GM18520 (cell line): ENCODE measurements around the gene UNC45B.
"Not testable (repeated sequence)": the region's sequence is repeated elsewhere in the genome, so short reads cannot be mapped to it uniquely, and the experiment has no call there.

ENCODE experiments used
- ATAC-seq: cut with Tn5 transposase; IDR thresholded peaks from one replicate; pipeline ENCODE4 v1.9.1; 2021; ENCODE audit not compliant: unreplicated experiment

The UNC45B gene

DNA sequence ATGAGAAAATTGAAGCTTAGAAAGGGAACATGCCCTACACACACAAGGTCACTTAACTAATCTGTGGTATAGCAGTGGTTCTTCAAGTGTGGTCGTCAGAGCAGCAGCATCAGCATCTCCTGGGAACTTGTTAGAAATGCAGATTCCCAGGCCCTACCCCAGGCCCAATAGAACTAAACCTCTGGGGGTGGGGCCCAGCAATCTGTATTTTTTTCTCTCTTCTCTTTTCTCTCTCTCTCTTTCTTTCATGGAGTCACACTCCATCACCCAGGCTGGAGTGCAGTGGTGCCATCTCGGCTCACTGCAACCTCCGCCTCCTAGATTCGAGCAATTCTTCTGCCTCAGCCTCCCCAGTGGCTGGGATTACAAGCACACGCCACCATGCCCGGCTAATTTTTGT is 9.4 kb upstream of the UNC45B start:
- no peak for ATAC-seq

DNA sequence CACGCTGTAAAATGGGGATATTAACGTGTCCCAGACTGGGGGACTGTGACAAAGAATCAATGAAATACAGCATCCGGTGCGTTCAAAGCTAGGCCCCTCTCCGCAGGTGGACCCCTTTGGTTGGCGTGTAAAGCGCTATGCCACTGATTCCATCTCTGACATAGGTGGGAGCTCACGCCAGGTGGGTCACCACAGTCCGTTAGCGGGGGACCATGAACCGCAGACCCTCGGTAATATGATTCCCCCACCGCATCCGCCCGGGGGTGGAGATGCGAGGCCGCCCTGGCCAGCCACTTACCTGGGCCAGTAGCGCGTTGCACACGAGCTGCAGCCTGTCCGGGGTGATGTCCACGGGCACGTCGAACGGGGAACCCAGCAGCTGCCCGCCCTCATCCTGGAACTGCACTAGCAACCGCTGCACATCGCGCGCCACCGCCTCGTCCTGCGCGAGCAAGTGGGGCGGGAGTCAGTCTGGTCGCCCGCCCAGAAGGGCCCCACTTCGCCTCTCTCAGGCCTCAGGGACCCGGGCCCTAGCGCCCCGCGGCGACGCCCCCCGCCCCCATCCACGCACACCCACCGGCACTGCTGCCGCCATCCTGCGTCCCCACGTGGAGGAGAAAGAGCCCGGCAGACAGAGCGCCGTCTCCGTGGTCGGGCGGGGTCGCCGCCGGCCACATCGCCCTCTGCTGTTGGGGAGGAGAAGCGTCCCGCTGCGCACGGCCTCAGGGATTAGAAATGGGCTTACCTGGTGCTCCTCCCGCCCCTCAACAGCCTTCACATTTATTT is 5.7 kb upstream of the UNC45B start, which contains the start of gene NLE1:
NLE1 (minus strand) TSS at position 623 of the 786 bp plus-strand sequence; CDS start at position 595, 28 bp downstream.
- ATAC-seq = peak; percentile 79

DNA sequence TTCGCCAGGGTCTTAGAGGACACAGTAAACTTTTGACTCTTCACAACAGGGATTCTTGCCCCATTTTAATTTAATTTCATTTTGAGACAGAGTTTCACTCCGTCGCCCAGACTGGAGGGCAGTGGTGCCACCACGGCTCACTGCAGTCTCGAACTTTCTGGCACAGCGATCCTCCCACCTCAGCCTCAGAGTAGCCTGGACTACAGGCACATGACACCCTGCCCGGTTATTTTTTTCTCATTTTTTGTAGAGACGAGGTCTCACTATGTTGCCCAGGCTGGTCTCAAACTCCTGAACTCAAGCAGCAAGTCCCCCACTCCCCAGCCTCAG is 5.2 kb upstream of the UNC45B start:
- ATAC-seq = no peak

DNA sequence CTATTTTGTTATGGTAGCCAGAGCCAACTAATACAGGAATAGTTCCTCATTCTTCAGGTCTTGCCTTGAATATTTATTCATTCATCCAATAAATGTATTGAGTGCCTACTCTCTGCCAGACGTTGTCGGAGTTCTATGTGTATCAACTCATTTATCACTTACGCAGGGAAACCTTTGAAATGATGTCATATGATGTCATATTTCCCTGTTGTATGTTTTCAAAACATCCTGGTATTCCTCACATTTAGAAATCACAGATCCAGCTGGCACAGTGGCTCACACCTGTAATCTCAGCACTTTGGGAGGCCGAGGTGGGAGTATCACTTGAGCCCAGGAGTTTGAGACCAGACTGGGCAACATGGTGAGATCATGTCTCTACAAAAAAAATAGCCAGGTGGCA is 2.8 kb upstream of the UNC45B start:
- ATAC-seq = no peak

DNA sequence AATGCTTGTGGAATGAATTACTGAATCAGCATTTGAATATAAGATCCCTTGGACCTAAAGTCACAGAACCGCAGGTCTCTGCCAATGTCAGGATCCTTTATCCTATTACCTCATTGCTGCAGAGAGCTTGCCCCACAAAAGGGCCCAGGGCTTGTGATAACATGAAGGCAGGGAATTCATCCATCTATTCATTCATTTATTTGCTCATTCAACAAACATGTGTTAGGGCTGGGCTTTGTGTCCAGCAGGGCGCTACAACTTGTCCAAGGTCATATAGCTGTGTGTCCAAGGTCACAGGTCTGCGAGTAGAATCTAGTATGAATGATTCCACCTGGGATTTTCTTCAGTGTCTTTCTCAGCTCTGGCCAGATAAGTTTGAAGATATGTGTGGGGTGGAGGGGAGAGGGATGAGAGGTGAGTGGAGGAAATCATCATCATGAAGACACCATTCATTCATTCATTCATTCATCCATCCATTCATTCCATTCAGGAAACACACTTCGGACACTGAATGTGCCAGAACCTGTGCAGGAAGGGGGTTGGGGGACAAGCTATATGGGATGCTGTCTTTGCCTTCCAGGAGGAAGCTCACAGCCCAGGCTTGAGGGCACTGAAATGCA is 1.3 kb upstream of the UNC45B start:
- no peak for ATAC-seq

DNA sequence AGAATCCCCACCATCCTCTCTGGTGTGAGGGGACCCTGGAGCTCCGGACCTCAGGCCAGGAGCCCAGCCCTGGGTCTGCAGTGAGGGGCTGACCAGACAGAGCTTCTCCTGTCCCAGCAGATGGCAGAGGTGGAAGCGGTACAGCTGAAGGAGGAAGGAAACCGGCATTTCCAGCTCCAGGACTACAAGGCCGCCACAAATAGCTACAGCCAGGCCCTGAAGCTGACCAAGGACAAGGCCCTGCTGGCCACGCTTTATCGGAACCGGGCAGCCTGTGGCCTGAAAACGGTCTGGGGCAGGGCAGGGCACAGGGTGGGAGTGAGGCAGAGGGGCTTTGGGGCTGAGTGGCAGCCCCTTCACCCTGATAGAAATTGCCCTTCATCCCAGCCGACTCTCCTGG is 527 bp downstream of the UNC45B start:
- ATAC-seq = no peak

DNA sequence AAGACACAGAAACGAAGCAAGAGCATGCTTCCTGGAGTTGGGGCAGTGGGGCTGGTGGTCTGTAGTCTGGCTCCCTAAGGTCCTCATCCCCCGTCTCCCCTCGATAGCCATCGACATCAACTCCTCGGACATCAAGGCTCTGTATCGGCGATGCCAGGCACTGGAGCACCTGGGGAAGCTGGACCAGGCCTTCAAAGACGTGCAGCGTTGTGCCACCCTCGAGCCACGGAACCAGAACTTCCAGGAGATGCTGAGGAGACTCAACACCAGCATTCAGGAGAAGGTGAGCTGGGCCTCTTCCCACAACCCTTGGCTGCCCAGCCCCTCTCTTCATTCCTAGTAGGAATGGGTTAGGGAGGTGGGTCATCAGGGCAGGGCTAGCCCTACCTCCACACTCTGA is 2.3 kb downstream of the UNC45B start:
- no peak for ATAC-seq

DNA sequence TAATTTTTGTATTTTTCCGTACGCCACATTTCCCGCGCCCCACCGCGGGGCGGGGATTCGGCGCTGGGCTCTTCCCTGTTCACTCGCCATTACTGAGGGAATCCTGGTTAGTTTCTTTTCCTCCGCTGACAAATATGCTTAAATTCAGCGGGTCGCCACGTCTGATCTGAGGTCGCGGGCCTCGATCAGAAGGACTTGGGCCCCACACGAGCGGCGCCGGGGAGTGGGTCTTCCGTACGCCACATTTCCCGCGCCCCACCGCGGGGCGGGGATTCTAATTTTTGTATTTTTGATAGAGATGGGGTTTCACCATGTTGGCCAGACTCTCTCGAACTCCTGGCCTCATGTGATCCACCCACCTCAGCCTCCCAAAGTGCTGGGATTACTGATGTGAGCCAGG is 3.5 kb downstream of the UNC45B start:
- ATAC-seq = not testable (repeated sequence)

DNA sequence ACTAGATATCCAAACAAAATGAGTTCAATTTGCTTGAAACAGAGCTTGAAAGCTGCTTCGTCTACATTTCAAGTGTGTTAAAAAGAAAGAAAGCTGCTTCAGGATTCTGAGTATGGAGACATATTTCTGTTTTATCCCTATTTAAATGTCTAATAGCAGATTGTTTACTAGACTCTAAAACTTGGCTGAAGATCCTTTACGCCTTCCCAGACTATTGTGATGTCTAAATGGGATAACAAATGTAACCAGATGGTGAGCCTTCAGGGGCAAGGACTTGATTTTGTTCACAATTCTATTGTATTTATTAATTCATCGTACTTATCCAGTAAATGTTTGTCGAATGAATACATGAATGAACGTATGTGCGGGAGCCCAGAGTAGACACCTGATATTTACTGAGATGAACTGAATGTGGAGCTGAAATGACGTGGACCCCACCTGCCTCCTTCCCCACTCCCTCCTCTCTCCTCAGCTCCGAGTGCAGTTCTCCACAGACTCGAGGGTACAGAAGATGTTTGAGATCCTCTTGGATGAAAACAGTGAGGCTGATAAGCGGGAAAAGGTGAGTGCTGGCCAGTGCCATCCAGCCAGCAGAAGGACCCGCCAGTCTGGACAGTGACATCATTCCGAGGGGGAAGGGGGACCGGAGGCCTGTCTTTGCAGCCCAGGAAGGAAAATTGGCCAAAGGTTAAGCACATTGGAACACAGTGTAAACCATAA is 5.0 kb downstream of the UNC45B start:
- no peak for ATAC-seq

DNA sequence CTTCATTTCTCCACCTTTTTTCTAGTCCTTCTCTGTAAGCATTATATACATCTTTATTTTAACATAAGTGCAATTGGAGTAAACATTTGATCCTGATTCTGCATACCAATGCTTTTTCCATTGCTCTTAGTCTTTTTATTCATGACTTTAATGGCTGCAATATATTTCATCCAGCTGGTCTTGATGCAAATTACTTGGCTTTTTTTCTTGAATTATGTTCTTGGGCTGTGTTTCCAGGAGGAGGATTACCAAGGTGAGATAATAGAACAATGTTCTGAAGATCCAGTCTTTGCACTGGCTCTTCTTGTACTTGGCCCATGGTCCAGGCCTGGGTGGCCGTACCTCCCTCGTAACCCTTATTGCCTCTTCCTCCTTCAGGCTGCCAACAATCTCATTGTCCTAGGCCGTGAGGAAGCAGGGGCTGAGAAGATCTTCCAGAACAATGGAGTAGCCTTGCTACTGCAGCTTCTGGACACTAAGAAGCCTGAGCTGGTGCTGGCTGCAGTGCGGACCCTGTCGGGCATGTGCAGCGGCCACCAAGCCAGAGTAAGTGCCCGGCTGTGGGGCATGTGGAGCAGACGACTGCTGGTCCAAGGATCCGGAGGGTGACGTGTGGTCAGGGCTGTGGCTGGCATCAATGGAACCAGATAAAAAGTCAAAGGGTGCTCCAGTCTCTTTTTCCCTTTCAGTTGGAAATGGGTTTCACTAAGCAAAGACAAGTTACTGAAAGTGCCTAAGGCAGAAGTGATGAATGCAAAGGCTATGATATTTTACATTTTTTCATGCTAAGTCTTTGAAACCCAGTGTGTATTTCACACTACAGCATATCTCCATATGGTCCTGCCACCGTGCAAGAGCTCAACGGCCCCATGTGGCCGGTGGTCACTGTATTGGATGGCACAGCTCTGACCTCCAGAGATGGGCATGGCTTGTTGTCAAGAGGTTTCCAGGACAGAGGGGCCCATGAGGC is 6.9 kb downstream of the UNC45B start:
- no peak for ATAC-seq

DNA sequence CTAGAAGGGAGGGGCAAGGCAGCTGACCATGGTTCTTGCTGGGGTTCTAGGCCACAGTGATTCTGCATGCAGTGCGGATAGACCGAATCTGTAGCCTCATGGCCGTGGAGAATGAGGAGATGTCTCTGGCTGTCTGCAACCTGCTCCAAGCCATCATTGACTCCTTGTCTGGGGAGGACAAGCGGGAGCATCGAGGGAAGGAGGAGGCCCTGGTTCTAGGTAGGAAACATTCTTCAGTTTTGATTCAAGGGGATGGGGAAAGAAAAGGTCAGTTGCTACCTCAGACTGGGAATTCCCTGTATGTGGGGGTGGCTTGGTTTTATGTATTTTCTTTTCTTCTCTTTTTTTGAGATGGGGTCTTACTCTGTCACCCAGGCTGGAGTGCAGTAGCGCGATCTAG is 7.6 kb downstream of the UNC45B start:
- ATAC-seq = no peak

DNA sequence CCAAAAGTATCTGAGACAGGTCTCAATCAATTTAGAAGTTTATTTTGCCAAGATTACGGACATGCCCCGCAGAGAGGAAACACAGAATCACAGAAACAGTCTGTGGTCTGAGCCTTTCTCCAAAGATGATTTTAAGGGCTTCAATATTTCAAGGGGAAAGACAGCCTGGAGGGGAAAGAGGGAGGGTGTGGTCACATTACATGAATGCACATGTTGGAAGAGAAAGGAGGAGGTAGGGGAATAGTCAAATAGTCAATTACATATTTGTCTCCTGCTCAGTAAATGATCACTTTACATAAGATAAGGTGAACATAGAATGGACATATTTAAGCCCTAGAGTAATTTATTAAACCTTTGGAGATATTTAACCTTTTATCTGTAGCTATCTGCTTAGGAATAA is 12.3 kb downstream of the UNC45B start:
- no peak for ATAC-seq

DNA sequence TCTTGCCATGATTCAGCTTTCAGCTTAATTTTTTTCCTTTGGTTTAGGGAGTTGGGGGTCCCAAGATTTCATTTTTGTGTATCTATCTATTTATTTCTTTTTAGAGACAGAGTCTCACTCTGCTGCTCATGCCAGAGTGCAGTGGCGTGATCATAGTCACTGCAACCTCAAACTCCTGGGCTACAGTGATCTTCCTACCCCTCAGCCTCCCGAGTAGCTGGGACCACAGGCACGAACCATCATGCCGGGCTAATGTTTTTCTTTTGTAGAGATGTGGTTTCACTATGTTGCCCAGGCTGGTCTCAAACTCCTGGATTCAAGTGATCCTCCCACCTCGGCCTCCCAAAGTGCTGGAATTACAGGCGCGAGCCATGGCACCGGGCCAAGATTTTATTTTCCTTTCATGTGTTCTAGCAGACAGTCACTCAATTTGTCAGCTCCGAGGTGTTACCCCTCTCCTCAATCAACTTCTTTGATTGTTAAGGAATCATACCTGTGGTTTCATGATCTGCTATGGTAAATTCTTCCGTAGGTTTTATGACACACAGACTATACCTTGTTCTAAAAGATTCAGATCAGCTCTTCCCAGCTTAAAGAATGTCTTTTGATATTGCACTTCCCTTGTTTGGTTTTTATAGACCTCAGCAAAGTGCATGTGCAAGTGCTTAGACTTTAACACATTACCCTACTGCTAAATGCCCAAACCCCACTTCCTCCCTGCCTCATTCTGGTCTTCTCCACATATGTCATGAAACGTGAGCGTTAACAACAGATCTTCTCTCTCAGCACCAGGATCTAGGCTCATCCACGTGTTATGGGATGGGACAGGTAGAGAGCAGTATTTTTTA is 13.0 kb downstream of the UNC45B start:
- ATAC-seq = no peak

DNA sequence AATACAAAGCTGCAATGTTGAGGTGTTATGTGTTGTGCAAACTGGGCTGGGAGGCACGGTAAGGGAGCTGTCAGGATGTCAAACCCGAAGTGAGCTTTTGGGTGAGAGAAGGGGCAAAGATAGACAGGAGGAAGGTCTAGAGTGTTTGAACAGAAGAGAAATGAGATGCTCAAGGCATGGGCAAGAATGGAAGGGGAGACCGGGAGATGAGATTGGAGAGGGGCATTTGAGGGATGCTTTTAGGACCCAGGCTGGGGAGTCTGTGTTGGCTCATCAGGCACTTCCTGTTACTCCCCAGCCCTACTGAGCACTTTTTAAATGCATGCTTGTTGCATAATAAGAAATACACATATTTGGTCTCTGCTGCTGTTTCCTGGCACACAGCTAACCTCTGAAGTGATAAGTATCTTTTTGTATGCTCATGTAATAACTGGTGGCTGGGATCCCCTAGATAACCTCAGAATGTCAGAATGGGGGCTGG is 13.7 kb downstream of the UNC45B start:
- ATAC-seq = no peak

DNA sequence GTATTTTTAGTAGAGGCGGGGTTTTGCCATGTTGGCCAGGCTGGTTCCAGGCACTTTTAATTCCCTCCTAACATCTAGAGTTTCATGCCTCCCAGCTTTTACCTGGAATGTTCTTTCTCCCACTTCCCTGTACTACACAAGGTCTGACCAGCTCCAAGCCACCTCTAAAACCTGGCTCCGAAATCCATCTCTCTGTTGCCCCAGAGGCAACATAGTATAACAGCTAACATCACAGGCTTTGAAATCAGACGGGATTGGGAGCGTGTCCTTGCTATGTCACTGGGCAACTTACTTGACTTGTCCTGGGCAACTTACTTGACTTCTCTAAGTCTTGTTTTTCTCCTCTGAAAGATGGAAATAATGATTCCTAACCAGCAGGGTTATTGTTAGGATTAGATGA is 15.1 kb downstream of the UNC45B start:
- no peak for ATAC-seq

DNA sequence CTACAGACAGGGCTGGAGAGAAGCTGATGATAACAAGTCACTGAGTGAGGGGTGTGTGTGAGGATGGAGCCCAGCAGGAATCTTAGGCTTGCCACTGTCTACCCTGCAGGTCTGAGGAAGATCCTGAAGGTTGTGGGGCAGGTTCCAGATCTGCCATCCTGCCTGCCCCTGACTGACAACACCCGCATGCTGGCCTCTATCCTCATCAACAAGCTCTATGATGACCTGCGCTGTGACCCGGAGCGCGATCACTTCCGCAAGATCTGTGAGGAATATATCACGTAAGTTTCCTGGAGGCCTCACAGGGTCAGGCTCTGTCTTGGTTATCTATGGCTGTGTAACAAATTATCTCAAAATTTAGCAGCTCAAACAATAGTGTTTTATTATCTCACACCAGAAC is 16.3 kb downstream of the UNC45B start:
- no peak for ATAC-seq

DNA sequence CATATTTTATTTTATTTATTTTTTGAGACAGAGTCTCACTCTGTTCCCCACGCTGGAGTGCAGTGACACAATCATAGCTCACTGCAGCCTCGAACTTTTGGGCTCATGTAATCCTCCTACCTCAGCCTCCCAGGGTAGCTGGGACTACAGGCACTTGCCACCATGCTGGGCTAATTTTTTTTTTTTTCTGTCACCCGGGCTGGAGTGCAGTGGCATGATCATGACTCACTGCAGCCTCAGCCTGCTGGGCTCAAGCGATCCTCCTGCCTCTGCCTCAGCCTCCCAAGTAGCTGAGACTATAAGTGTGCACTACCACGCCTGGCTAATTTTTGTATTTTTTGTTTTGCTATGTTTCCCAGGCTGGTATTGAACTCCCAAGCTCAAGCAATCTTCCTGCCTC is 17.1 kb downstream of the UNC45B start:
- no peak for ATAC-seq

DNA sequence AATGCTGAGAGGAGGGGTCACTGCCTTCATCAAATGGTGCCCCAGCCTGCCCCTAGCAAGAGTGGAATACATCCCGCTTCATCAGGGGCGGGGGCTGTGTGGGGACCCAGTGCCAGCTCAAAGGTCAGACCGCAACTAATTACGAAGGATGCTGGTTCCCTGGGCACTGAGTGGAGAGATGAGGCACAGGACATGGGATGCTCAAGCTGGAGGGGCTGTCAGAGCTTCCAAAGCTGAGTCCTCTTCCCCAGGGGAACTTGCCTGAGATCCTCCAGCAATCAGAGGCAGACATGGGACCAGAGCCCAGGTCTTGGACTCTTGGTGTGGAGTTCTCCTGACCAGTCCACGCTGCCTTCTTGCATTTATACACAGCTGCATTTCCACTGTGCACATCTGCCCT is 18.9 kb downstream of the UNC45B start:
- ATAC-seq = no peak

DNA sequence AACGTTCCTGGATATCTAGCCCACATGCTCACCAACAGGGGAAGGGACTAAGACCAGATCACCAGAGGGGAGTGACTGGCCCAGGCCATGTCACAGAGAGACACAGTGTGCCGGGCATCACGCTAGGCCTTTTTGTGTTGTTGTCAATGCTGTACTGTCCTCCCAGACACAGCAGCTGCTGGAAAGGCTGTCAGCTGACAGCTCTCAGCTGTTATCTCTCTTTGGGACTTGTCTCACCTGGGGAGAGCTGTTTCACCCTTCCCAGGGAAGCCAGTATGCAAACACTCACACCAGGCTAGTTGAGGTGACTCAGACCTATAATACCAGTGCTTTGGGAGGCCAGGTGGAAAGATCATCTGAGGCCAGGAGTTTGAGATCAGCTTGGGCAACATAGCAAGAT is 19.4 kb downstream of the UNC45B start:
- no peak for ATAC-seq

DNA sequence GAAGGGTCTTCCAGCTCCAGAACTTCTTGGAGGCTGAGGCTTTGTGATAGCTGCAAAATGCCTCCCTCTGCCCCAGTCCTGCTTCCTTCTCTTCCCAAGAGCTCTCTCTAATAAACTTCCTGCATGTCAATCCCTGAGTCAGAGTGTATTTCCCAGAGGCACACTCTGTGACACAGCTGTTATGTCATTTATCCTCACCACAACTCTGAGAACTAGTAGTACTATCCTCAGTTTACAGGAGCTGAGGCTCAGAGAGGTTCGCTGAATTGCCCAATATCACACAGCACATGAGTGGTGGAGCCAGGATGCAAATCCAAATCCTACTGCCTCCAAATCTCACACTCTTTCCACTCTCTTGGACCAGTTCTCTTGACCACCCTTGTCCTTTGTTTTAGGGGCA is 20.0 kb downstream of the UNC45B start:
- ATAC-seq = no peak
